Progenitor cell of endocrine pancreas (in vitro differentiated cells): ENCODE measurements around the gene AQP5. TPM values are rescaled to one million over a fixed set of nuclear protein-coding genes. Genes with fewer than 3 reads are reported as not detected.

Experiments used
- DNase-seq: peaks from one replicate; pipeline ENCODE4 v3.0.0; 2021; ENCODE audit warnings: low spot score; ENCODE audit not compliant: unreplicated experiment
- H3K27ac Mint-ChIP-seq: 2 replicates; pipeline ENCODE4 v1.8.0; 2021; ENCODE audit warnings: mild to moderate bottlenecking, moderate library complexity, mixed read lengths
- H3K27me3 Mint-ChIP-seq: 2 replicates; pipeline ENCODE4 v1.8.0; 2021; ENCODE audit warnings: mixed read lengths
- H3K36me3 Mint-ChIP-seq: 2 replicates; pipeline ENCODE4 v1.8.0; 2022; ENCODE audit warnings: mixed read lengths; ENCODE audit not compliant: insufficient read depth
- H3K4me1 Mint-ChIP-seq: 2 replicates; pipeline ENCODE4 v1.8.0; 2021; ENCODE audit warnings: low read depth, mixed read lengths
- H3K4me3 Mint-ChIP-seq: 2 replicates; pipeline ENCODE4 v1.8.0; 2021; ENCODE audit warnings: low read depth, mild to moderate bottlenecking, moderate library complexity, mixed read lengths
- H3K9me3 Mint-ChIP-seq: 2 replicates; pipeline ENCODE4 v1.8.0; 2021; ENCODE audit warnings: low read depth, mixed read lengths
- CTCF ChIP-seq: fragments of 200-600 bp; sonication (generic); IDR thresholded peaks from one replicate; pipeline ENCODE4 v1.5.0; 2021; ENCODE audit warnings: antibody characterized with exemption, mild to moderate bottlenecking; ENCODE audit not compliant: unreplicated experiment
- total RNA-seq: library from RNA; stranded (reverse); gene quantifications from 2 replicates; pipeline ENCODE4 v1.2.1, GENCODE V29; 2021

Gene AQP5
- total RNA-seq, 1 donor from 2014 or later: 1.8 TPM

- Mint-ChIP-seq H3K9me3 (no peaks in the 10 kb centered on the region), H3K4me3 (no peak overlapping the region), H3K27ac (no peak overlapping the region), H3K4me1 (peaks cover 33% of the 10 kb centered on the region), H3K36me3 (no peaks in the 10 kb centered on the region), H3K27me3 (peaks cover 39% of the 10 kb centered on the region)
- no peak for TF ChIP-seq CTCF
- no peak for DNase-seq
Observed at GRCh38 chr12:49943625-49943960, 18.1 kb upstream of the AQP5 start.

GRCh38 chr12:49944046-49944445 is 17.6 kb upstream of the AQP5 start:
- TF ChIP-seq CTCF: no peak
- Mint-ChIP-seq H3K36me3 (no peaks in the 10 kb centered on the region), H3K4me3 (no peak overlapping the region)

GRCh38 chr12:49944718-49945117 is 17.0 kb upstream of the AQP5 start:
- Mint-ChIP-seq H3K27ac (no peak overlapping the region), H3K4me3 (no peak overlapping the region), H3K9me3 (no peaks in the 10 kb centered on the region), H3K27me3 (peaks cover 39% of the 10 kb centered on the region), H3K36me3 (no peaks in the 10 kb centered on the region), H3K4me1 (peaks cover 23% of the 10 kb centered on the region)
- DNase-seq: no peak
- TF ChIP-seq CTCF: no peak

More at GRCh38 chr12:49944046-49944445, 17.6 kb upstream of the AQP5 start:
- Mint-ChIP-seq H3K27ac (no peak overlapping the region), H3K27me3 (peaks cover 39% of the 10 kb centered on the region), H3K9me3 (no peaks in the 10 kb centered on the region), H3K4me1 (peaks cover 28% of the 10 kb centered on the region)
- DNase-seq: no peak

GRCh38 chr12:49945394-49946080 is 16.1 kb upstream of the AQP5 start:
- H3K4me1 Mint-ChIP-seq: peaks cover 26% of the 10 kb centered on the region
- peak overlapping the region; percentile 15 for H3K27ac Mint-ChIP-seq
- peak; percentile 90 for TF ChIP-seq CTCF
- H3K36me3 Mint-ChIP-seq: no peaks in the 10 kb centered on the region
- DNase-seq: peak; percentile 70
- peaks cover 39% of the 10 kb centered on the region for H3K27me3 Mint-ChIP-seq
- peak overlapping the region; percentile 61 for H3K4me3 Mint-ChIP-seq
- no peaks in the 10 kb centered on the region for H3K9me3 Mint-ChIP-seq

GRCh38 chr12:49946086-49946485 is 15.6 kb upstream of the AQP5 start:
- Mint-ChIP-seq H3K9me3 (no peaks in the 10 kb centered on the region), H3K27ac (no peak overlapping the region), H3K4me1 (peaks cover 29% of the 10 kb centered on the region), H3K36me3 (no peaks in the 10 kb centered on the region), H3K27me3 (peaks cover 39% of the 10 kb centered on the region), H3K4me3 (no peak overlapping the region)
- TF ChIP-seq CTCF: no peak
- no peak for DNase-seq
